Osteoblast (primary cell): ENCODE data around the gene IGSF9B. TPM values are rescaled to one million over a fixed set of nuclear protein-coding genes. Genes with fewer than 3 reads are reported as not detected.

Experiments used
- DNase-seq: peaks from one replicate; pipeline ENCODE4 v3.0.0; 2011; ENCODE audit warnings: low spot score, mixed read lengths; ENCODE audit not compliant: insufficient read length; ENCODE audit errors: missing footprints
- H2AFZ ChIP-seq: 2 replicates; pipeline ENCODE4 v1.6.0; 2011; ENCODE audit warnings: mild to moderate bottlenecking, low read length
- H3K27ac ChIP-seq: 2 replicates; pipeline ENCODE4 v1.5.1; 2011; ENCODE audit warnings: mild to moderate bottlenecking, low read depth, low read length, moderate library complexity
- H3K27me3 ChIP-seq: 2 replicates; pipeline ENCODE4 v1.6.0; 2012; ENCODE audit warnings: mild to moderate bottlenecking, control low read depth, inconsistent platforms, low read length, moderate library complexity; ENCODE audit not compliant: insufficient read depth
- H3K36me3 ChIP-seq: 2 replicates; pipeline ENCODE4 v1.5.1; 2011; ENCODE audit warnings: mild to moderate bottlenecking, low read length, control low read depth, moderate library complexity; ENCODE audit not compliant: insufficient read depth
- H3K4me1 ChIP-seq: 2 replicates; pipeline ENCODE4 v1.5.1; 2011; ENCODE audit warnings: mild to moderate bottlenecking, low read length, control low read depth, moderate library complexity; ENCODE audit not compliant: insufficient read depth
- H3K4me2 ChIP-seq: 2 replicates; pipeline ENCODE4 v1.6.0; 2011; ENCODE audit warnings: mild to moderate bottlenecking, low read length; ENCODE audit not compliant: insufficient read depth
- H3K4me3 ChIP-seq: fragments of 200-600 bp; sonication (generic); 3 replicates; pipeline ENCODE4 v1.5.1; 2012; ENCODE audit warnings: mild to moderate bottlenecking, low read length, inconsistent platforms; ENCODE audit not compliant: insufficient read depth
- H3K79me2 ChIP-seq: 2 replicates; pipeline ENCODE4 v1.6.0; 2012; ENCODE audit warnings: mild to moderate bottlenecking, low read length, control low read depth, inconsistent platforms; ENCODE audit not compliant: insufficient read depth
- H3K9me3 ChIP-seq: 2 replicates; pipeline ENCODE4 v1.5.1; 2011; ENCODE audit warnings: low read depth, low read length, control low read depth
- H4K20me1 ChIP-seq: 2 replicates; pipeline ENCODE4 v1.6.0; 2012; ENCODE audit warnings: mild to moderate bottlenecking, low read length, control low read depth; ENCODE audit not compliant: insufficient read depth
- total RNA-seq: library from RNA; depleted of rRNA; stranded (reverse); fragments of >200 nt; gene quantifications from 2 replicates; pipeline ENCODE4 v1.2.3, GENCODE V29; 2012
- TF ChIP-seq, protein P1 (sequence below): IDR thresholded peaks from 2 replicates; pipeline ENCODE4 v1.5.1; 2011; ENCODE audit warnings: mild to moderate bottlenecking, low read depth, low read length, moderate library complexity; ENCODE audit errors: extremely low read depth

IGSF9B gene
- total RNA-seq, 1 donor = 0.36 TPM

DNA sequence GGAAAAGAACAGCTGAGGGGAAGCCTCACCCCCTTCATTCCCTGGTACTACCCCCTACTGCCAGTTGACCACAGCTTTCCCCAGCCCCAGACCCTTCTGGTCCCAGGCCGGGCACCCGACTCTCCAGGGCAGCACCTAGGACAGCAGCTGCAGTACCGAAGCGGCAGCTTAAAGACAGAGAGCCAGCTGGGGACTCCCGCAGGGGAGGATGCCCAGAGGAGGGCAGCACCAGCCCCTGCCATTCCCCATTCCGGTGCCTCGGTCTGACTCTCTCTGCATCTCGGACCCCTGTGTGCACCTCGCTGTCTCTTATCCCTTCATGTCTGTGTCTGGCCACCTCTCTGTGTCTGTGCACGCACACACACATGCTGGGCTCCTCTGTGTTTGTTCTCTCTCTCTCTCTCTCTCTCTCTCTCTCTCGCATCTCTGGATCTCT lies 9.4 kb downstream of the IGSF9B start:
- Histone ChIP-seq H3K27ac (no peak overlapping the region), H3K4me1 (no peaks in the 10 kb centered on the region), H3K4me2 (no peak overlapping the region), H3K4me3 (no peak overlapping the region), H4K20me1 (no peaks in the 10 kb centered on the region), H3K9me3 (no peaks in the 10 kb centered on the region), H3K36me3 (no peaks in the 10 kb centered on the region), H2AFZ (no peak overlapping the region), H3K27me3 (peaks cover 14% of the 10 kb centered on the region), H3K79me2 (no peaks in the 10 kb centered on the region)
- peak; percentile 98 for DNase-seq
- TF ChIP-seq, protein P1, sequence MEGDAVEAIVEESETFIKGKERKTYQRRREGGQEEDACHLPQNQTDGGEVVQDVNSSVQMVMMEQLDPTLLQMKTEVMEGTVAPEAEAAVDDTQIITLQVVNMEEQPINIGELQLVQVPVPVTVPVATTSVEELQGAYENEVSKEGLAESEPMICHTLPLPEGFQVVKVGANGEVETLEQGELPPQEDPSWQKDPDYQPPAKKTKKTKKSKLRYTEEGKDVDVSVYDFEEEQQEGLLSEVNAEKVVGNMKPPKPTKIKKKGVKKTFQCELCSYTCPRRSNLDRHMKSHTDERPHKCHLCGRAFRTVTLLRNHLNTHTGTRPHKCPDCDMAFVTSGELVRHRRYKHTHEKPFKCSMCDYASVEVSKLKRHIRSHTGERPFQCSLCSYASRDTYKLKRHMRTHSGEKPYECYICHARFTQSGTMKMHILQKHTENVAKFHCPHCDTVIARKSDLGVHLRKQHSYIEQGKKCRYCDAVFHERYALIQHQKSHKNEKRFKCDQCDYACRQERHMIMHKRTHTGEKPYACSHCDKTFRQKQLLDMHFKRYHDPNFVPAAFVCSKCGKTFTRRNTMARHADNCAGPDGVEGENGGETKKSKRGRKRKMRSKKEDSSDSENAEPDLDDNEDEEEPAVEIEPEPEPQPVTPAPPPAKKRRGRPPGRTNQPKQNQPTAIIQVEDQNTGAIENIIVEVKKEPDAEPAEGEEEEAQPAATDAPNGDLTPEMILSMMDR = peak; percentile 33

DNA sequence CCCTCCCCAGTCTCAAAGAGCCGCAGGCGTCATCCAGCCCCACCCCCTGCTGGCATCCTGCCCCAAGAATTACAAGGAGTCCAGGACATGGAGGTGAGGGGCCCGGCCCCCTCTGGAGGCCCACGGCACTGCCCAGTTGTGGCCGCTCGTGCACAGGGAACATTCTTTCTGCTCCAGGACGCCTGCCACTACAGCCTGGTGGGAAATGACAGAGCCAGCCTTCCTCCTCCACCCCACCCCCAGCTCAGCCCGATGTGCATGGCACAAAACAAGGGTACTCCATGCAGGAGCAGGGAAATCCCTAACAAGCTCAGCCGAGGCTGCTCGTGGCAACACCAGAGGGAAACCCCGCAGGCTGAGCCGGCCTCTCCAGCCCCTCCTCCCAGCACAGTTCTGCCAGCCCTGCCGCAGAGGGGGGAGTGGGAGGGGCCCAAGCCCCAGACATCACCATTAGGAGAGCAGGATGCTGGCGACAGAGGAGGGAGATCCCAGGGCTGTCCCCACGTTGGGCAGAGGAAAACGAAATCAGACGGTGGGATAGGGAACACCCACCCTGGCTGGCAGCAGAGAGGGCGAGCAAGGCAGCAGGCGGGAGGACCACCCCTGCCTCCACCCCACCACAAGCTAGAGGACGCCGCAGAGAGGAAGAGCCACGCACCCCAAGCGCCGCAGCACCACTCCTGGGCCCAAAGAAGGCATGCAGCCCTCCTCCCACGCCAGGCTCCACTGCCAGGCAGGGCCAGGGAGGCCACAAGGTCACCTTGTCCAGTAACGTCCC lies 10.0 kb downstream of the IGSF9B start:
- no peaks in the 10 kb centered on the region for H3K36me3 ChIP-seq
- H2AFZ ChIP-seq = no peak overlapping the region
- H3K4me1 ChIP-seq = no peaks in the 10 kb centered on the region
- no peak overlapping the region for H3K4me2 ChIP-seq
- H3K79me2 ChIP-seq = no peaks in the 10 kb centered on the region
- H4K20me1 ChIP-seq = no peaks in the 10 kb centered on the region
- H3K9me3 ChIP-seq = no peaks in the 10 kb centered on the region
- H3K27ac ChIP-seq = no peak overlapping the region
- TF ChIP-seq, protein P1 = no peak
- DNase-seq = no peak
- peaks cover 11% of the 10 kb centered on the region for H3K27me3 ChIP-seq
- no peak overlapping the region for H3K4me3 ChIP-seq

DNA sequence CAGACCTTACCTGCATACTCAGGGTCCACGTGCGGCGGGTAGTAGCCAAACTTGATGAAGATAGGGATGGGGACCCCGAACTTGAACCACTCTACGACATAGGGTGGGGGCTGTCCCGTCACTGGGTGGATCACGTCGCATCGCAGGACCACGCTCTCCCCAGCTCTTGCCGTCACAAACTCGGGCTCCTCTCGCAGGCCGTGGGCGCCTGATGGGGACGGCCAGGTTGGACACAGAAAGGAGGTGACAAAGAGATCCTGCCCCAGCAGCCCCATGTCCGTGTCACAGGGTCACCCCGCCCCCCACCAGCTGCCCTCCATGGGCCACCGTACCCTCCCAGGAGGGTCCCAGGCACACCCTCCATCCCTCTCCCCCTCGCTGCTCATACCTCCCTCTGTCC lies 10.7 kb downstream of the IGSF9B start:
- peaks cover 5% of the 10 kb centered on the region for H3K27me3 ChIP-seq
- DNase-seq = no peak
- H3K9me3 ChIP-seq = no peaks in the 10 kb centered on the region
- H3K4me1 ChIP-seq = no peaks in the 10 kb centered on the region
- H4K20me1 ChIP-seq = no peaks in the 10 kb centered on the region
- no peak overlapping the region for H3K27ac ChIP-seq
- H3K4me2 ChIP-seq = no peak overlapping the region
- H3K79me2 ChIP-seq = no peaks in the 10 kb centered on the region
- no peaks in the 10 kb centered on the region for H3K36me3 ChIP-seq
- TF ChIP-seq, protein P1 = no peak
- no peak overlapping the region for H3K4me3 ChIP-seq
- no peak overlapping the region for H2AFZ ChIP-seq

DNA sequence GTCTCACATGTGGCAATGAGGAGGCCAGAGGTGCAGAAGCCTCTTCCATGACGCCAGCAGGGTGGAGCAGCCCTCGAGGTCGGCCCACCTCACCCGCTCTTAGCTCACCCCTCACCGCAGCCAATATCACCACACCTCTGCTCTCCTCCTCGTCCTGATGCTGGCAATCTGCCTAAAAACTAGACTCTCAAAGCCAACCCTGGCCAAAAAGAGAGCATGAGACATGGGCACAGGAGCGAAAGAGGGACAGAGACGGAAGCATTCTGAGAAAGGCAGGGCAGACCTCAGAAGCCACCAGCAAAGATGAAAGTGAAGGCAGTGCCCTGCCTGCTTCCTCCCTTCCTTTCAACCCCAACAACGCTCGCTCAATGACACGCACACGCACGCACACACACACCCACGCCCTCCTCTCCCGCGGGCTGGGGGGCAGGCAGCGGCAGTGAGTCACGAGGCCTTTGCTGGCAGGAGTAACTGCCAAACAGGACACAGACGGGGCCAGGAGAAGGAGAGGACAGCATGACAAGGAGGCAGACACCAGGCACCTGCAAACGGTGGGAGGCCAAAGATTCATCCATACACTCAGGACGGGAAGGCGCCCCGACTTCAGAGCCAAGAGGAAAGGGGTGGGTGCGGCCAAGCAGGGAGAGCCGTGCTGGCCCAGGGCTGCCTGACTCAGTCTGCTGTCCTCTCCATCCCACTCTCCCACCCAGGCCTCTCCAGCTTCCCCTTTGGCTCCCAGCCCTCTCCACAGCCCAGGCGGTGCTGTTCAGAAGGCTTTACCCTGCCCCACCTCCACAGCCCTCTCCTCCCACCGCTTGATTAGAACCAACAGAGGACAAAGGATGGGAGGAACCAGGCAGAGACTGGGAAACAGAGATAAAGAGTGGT lies 11.4 kb downstream of the IGSF9B start:
- Histone ChIP-seq H2AFZ (no peak overlapping the region), H3K4me3 (no peak overlapping the region), H3K36me3 (no peaks in the 10 kb centered on the region), H3K4me2 (no peak overlapping the region), H3K79me2 (no peaks in the 10 kb centered on the region), H3K27ac (no peak overlapping the region), H4K20me1 (no peaks in the 10 kb centered on the region), H3K27me3 (no peaks in the 10 kb centered on the region), H3K9me3 (no peaks in the 10 kb centered on the region), H3K4me1 (no peaks in the 10 kb centered on the region)
- no peak for DNase-seq
- TF ChIP-seq, protein P1 = no peak
